C4-2B (cell line): ENCODE results near the gene NDOR1.

Experiments
- H3K27ac ChIP-seq: fragments of 450-650 bp; 2 replicates; pipeline ENCODE4 v1.5.1; 2017
- CTCF ChIP-seq: fragments of 450-650 bp; conservative IDR thresholded peaks from 2 replicates; pipeline ENCODE4 v1.5.1; 2017; ENCODE audit warnings: mild to moderate bottlenecking
- ZFX ChIP-seq: fragments of 450-650 bp; IDR thresholded peaks from 2 replicates; pipeline ENCODE4 v1.6.1; 2017

The NDOR1 gene

GRCh38 chr9:137164370-137165249 is 40.9 kb upstream of the NDOR1 start:
- no peak overlapping the region for H3K27ac ChIP-seq
- no peak for TF ChIP-seq CTCF
- no peak for TF ChIP-seq ZFX

GRCh38 chr9:137165250-137165836 is 40.2 kb upstream of the NDOR1 start:
- H3K27ac ChIP-seq: no peak overlapping the region
- TF ChIP-seq ZFX: no peak
- no peak for TF ChIP-seq CTCF

GRCh38 chr9:137166380-137167229 is 38.9 kb upstream of the NDOR1 start:
- peak overlapping the region; percentile 100 for H3K27ac ChIP-seq
- TF ChIP-seq ZFX: no peak
- TF ChIP-seq CTCF: no peak

- H3K27ac ChIP-seq: peak overlapping the region; percentile 100
- TF ChIP-seq CTCF (no peak), ZFX (no peak)
Measured at GRCh38 chr9:137167277-137167746, 38.2 kb upstream of the NDOR1 start.

GRCh38 chr9:137167747-137168572 is 37.5 kb upstream of the NDOR1 start:
- TF ChIP-seq ZFX (no peak), CTCF (no peak)
- peak overlapping the region; percentile 100 for H3K27ac ChIP-seq

- H3K27ac ChIP-seq: peak overlapping the region; percentile 100
- TF ChIP-seq ZFX (no peak), CTCF (no peak)
Measured at GRCh38 chr9:137168573-137168903, 37.0 kb upstream of the NDOR1 start.
